A204.1 (cell line): ENCODE measurements around the gene MYD88.

Experiments used
- FAIRE-seq: peaks from 2 replicates; lab custom pipeline; 2012; peaks lifted over from hg19 to GRCh38; lab: Jason Lieb, UNC

The MYD88 gene

GRCh38 chr3:38138349-38139190, at the start of gene MYD88:
MYD88 (plus strand) TSS chr3:38138661; CDS start chr3:38138701, 40 bp downstream.
- FAIRE-seq = no peak

- no peak for FAIRE-seq
These were observed 49.3 kb upstream of the MYD88 start for GRCh38 chr3:38089163-38089562.

GRCh38 chr3:38090453-38090852, 48.0 kb upstream of the MYD88 start:
- no peak for FAIRE-seq

DNA sequence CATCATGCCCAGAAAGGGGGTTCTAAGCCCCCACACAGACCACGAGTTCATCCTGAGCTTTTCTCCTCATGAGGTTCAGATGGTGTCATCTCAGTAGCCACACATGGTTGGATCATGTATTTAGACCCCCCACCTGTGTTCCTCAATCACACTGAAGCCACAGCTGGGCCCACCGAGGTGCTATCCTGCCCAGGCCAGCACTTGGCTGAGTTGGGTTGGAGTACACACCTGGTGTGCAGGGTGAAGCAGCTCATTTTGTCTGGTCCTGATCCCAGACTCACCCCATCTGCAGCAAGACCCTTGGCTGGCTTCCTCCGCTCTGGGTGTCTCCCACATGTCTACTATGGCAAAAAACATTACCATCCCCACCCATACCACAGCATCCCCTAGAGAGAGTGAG, 43.5 kb upstream of the MYD88 start:
- FAIRE-seq = no peak

- FAIRE-seq = no peak
These were observed 42.6 kb upstream of the MYD88 start for GRCh38 chr3:38095669-38096483.

DNA sequence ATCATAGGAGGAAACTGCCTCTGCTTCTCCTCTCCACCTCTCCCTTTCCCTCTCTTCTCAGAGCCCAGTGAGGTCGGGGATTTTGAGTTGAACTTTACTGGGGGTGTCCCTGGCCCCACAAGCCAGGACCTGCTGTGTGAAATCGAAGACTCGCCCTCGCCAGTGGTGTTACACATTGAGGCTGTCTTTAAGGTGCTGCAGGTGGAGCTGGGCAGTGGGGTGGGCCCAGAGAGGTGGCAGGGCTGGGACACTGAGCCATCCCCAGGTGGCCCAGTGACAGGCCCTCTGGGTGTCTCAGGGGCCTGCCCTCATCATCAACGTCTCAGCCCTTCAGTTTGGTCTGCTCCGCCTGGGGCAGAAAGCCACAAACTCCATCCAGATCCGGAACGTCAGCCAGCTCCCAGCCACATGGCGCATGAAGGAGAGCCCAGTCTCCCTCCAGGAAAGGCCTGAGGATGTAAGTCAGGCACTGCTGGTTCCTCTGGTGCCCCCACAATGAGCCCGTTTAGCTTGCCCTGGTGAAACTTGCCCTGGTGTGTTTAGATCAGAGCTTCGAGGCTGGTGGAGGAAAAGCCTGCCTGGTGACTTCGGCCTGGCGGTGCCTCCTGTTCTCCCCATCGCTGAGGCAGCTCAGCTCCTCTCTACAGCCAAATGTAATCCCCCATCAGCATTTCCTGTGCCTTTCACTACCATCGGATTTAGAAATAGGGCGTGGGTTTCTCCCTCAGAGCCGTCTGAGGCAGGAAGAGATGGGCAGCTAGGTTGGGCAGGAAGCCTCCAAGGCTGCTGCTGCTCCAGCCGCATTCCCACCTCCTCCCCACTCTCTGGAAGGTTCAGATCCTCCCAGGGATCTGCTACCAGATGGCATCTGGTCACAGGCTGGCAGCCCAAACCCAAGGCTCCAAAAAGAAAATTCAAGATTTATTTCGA, 40.8 kb upstream of the MYD88 start:
- FAIRE-seq = no peak

DNA sequence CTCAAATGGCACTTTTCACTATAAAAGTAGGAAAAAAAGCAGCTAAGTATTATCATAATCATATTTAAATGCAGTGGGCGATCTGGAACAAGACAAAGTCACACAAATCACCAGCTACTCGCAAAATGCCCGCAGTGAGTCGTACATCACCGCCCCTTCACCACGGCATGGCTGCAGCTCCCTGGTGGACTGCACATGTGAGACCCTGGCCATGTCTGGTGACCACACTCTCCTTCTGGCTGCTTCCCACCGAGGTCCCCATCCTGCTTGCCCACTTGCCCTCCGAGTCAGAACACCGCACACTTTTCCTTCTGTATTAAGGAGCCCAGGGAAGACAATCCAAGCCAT, 40.1 kb upstream of the MYD88 start:
- no peak for FAIRE-seq

- FAIRE-seq = no peak
These were observed 38.9 kb upstream of the MYD88 start for GRCh38 chr3:38099518-38099917.

DNA sequence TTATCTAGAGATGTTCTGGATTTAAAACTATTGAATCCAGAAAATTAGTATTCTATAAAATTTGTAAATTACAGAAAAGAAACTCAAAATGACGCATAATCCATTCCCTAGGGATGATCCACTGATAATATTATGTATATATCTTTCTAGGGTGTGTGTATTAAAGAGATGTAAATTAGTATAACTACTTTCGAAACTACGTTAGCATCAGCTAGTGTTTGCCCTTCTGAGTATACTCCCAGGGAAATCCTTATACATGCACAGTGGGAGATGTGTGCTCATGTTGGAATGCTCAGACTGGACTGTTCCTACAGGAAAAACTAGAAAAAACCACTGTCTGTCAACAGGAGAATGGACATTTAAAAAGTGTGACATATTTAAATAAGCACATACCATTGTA, 38.0 kb upstream of the MYD88 start:
- FAIRE-seq = no peak

DNA sequence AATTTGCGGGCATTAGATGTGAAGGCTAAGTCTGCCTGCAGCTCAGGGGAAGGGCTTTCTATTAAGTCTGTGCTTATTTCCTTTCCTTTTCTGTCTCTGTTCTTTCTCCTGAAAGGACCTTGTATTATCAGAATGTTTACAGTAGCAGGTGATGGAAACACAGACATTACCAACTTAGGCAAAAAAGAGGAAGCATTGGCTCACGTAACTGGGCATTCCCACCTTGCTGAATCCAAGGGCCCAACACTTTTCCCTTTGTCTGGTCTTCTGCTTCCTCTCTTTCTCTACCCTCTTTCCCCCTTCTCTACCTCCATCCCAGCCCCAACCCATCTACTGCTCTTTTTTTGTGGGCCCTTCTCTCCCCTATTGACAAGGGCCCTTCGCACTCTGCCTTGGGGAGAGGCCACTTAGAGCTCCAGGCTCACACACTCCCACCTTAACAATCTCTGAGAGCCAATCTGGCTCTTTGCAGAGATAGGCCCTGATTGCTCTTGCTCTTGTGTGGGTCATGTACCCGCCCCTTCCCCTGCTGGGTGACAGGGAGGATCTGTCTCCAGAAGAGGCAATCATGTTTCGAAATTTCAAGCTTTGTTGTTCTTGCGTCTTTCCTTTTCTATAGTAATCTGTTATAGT, 36.5 kb upstream of the MYD88 start:
- FAIRE-seq = no peak

GRCh38 chr3:38102444-38102814, 36.0 kb upstream of the MYD88 start:
- no peak for FAIRE-seq

- no peak for FAIRE-seq
These were observed 32.9 kb upstream of the MYD88 start for GRCh38 chr3:38105525-38105924.

- FAIRE-seq = no peak
These were observed 30.4 kb upstream of the MYD88 start for GRCh38 chr3:38107911-38108648.

GRCh38 chr3:38108649-38109579, 29.5 kb upstream of the MYD88 start:
- no peak for FAIRE-seq

- no peak for FAIRE-seq
These were observed 28.7 kb upstream of the MYD88 start for GRCh38 chr3:38109580-38110313.

GRCh38 chr3:38110314-38111050, 28.0 kb upstream of the MYD88 start:
- no peak for FAIRE-seq

- no peak for FAIRE-seq
These were observed 27.3 kb upstream of the MYD88 start for GRCh38 chr3:38111201-38111600.

DNA sequence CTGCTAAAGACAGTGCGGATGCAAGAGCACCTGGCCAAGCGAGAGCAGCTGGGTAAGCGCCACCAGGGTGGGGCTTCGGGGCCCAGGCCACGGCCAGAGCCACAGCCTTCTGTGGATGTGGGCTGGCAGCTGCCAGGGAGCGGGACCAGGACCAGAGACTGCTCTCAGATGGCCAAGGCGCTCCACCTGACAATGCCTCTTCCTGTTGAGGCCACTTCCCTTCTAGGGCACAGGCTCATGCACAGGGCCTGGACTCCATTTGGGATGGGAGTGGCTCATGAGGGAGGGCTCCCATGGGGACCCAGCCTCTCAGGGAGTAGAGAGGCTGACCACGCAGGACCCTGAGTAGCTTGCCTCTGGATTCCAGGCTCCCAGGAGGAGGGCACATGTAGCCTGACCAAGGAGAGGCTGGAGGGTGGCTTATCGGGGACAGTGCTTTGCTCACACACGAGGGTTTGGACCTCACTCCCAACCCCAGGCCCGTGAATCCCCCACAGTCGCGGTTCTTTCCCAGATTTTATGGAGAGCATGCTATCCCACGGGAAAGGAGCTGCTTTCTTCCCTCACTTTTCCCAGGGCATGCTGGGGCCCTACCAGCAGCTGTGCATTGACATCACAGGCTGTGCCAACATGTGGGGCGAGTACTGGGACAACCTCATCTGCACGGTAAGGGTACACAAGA, 26.6 kb upstream of the MYD88 start:
- no peak for FAIRE-seq
